Upper lobe of left lung (tissue), 6 donors: ENCODE measurements around the gene USP1. TPM values are rescaled to one million over a fixed set of nuclear protein-coding genes. Genes with fewer than 3 reads are reported as not detected.
A peak's percentile ranks its signal among the peaks of the same experiment; 100 is the strongest.

ENCODE experiments used
- ATAC-seq, 2 donors: fragments of 200-7000 bp; cut with Tn5 transposase; one replicate each; pipeline ENCODE4 v1.9.1; 2022; ENCODE audit warnings: mild to moderate bottlenecking in 2 of 2, moderate library complexity in 2 of 2; ENCODE audit not compliant: low FRiP score in 2 of 2
- DNase-seq, 2 donors: peaks; one replicate each; pipeline ENCODE4 v3.0.0-alpha.2; 2019 to 2020
- H3K27ac ChIP-seq, 4 donors: fragments of 200-600 bp; sonication (generic); one replicate each; pipeline ENCODE4 v1.5.1; 2016 to 2019
- H3K27me3 ChIP-seq, 4 donors: fragments of 200-600 bp; sonication (generic); one replicate each; pipeline ENCODE4 v1.5.1; 2017 to 2019
- H3K36me3 ChIP-seq, 4 donors: fragments of 200-600 bp; sonication (generic); one replicate each; pipeline ENCODE4 v1.5.1; 2016 to 2019
- H3K4me1 ChIP-seq, 4 donors: fragments of 200-600 bp; sonication (generic); one replicate each; pipeline ENCODE4 v1.5.1; 2018 to 2019
- H3K4me3 ChIP-seq, 4 donors: fragments of 200-600 bp; sonication (generic); one replicate each; pipeline ENCODE4 v1.5.1; 2017 to 2019; ENCODE audit warnings: mild to moderate bottlenecking in 2 of 4, moderate library complexity in 1 of 4
- H3K9me3 ChIP-seq, 4 donors: fragments of 200-600 bp; sonication (generic); one replicate each; pipeline ENCODE4 v1.5.1; 2018 to 2019
- EP300 ChIP-seq, 4 donors: sonication (generic); formaldehyde crosslinking; IDR thresholded peaks; one replicate each; pipeline ENCODE4 v1.5.1; 2017; ENCODE audit warnings: antibody characterized with exemption in 4 of 4, control low read depth in 2 of 4
- POLR2A ChIP-seq, 4 donors: fragments of 450-650 bp; IDR thresholded peaks; one replicate each; pipeline ENCODE4 v1.5.1; 2016 to 2017; ENCODE audit warnings: antibody characterized with exemption in 4 of 4, mild to moderate bottlenecking in 2 of 4
- POLR2AphosphoS5 ChIP-seq, 2 donors: sonication (generic); formaldehyde crosslinking; IDR thresholded peaks; one replicate each; pipeline ENCODE4 v1.5.1; 2017; ENCODE audit warnings: antibody characterized with exemption in 2 of 2
- WGBS, 2 donors: methylation state at CpG; one replicate each; pipeline ENCODE4 v1.1.5; 2017 to 2018; 5-methylcytosine and 5-hydroxymethylcytosine counted together
- total RNA-seq, 6 donors: library from RNA; depleted of rRNA in 4 of 6; stranded (reverse); fragments of >200 nt in 4 of 6; gene quantifications; one replicate each; pipeline versions ENCODE4 v1.1.0 to v1.2.1, GENCODE V29; 2016 to 2021
- TF ChIP-seq, protein P1 (sequence below), 6 experiments: fragments of 450-650 bp in 4 of 6; fragments of 200-600 bp in 2 of 6; sonication (generic) in 2 of 6; IDR thresholded peaks; one replicate each; pipeline ENCODE4 v1.5.1; 2016 to 2019; ENCODE audit warnings: antibody characterized with exemption in 6 of 6
- donor health status: DM: no; HTN: no; CAD: no; lungs with moderate emphysema.
- donor health status: DM: no; HTN: yes; CAD: no; lungs with severe emphysema.

Gene USP1
- total RNA-seq, 6 donors from 2014 or later: 9.8 to 36.2 (median 20.0) TPM

DNA sequence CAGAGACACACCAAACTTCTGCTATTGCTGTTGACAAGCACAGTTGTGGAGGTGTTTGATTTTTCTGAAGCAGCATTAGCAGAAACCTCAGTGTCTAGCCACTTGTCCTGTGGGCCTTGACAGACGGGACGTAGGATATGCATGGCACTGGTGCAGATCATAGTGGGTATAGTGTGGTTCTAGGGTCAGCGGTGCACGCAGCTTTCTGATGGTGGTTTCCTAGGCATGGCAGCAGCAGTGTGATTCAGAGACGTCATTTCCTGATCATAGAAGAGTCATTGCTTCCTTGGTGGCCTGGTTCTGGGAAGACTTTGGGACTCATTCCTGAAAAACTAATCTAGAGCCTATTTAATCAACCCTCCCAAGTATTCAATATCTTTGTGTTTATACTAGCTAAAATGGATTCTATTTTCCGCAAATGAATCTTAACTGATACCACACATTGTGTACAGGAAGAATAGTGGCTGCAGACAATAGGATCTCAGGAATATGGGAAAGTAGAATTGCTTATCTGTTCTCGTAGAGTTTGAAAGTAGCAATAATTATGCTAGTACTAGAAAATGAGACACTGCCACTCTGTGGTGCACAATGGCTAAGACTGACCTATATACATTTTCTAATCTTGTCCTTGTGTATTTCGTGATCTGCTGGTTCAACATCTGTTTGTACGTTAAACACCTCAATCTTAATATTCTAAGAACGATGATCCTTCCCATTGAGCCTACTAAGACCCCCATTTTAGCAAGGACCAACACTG lies 2.8 kb upstream of the USP1 start:
- Histone ChIP-seq H3K4me3 (no peak overlapping the region), H3K27me3 (no peaks in the 10 kb centered on the region), H3K27ac (no peak overlapping the region), H3K36me3 (no peaks in the 10 kb centered on the region), H3K9me3 (no peaks in the 10 kb centered on the region), H3K4me1 (peaks cover 12 to 19% (median 18%) of the 10 kb centered on the region in 4 donors)
- DNase-seq (no peak), ATAC-seq (no peak)
- TF ChIP-seq EP300 (IDR thresholded peaks at IDR 0.05) (no peak), POLR2AphosphoS5 (IDR thresholded peaks at IDR 0.05) (no peak), POLR2A (IDR thresholded peaks at IDR 0.05) (no peak)
- TF ChIP-seq, protein P1, sequence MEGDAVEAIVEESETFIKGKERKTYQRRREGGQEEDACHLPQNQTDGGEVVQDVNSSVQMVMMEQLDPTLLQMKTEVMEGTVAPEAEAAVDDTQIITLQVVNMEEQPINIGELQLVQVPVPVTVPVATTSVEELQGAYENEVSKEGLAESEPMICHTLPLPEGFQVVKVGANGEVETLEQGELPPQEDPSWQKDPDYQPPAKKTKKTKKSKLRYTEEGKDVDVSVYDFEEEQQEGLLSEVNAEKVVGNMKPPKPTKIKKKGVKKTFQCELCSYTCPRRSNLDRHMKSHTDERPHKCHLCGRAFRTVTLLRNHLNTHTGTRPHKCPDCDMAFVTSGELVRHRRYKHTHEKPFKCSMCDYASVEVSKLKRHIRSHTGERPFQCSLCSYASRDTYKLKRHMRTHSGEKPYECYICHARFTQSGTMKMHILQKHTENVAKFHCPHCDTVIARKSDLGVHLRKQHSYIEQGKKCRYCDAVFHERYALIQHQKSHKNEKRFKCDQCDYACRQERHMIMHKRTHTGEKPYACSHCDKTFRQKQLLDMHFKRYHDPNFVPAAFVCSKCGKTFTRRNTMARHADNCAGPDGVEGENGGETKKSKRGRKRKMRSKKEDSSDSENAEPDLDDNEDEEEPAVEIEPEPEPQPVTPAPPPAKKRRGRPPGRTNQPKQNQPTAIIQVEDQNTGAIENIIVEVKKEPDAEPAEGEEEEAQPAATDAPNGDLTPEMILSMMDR (IDR thresholded peaks at IDR 0.05): no peak
- 80 to 82% methylated on average over 10 of the region's 10 CpGs for WGBS, 2 donors

DNA sequence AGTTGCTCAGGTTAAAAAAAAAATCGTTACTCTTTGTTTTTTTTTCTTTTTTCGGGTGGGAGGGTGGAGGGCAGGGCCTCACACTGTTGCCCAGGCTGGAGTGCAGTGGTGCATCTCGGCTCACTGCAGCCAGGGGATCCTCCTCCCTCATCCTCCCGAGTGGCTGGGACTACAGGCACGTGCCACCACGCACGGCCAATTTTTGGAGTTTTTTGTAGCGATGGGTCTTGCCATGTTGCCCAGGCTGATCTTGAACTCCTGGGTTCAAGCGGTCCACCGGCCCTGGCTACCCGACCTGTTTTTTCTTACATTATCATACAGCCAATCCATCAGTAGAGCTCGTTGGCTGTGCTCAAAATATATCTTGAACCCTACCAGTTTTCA lies 2.2 kb upstream of the USP1 start:
- 93 to 94% methylated on average over 12 of the region's 12 CpGs for WGBS, 2 donors
- DNase-seq: no peak
- Histone ChIP-seq H3K36me3 (no peaks in the 10 kb centered on the region), H3K27ac (no peak overlapping the region), H3K9me3 (no peaks in the 10 kb centered on the region), H3K4me3 (no peak overlapping the region), H3K4me1 (peaks cover 16 to 25% (median 22%) of the 10 kb centered on the region in 4 donors), H3K27me3 (no peaks in the 10 kb centered on the region)
- TF ChIP-seq EP300 (IDR thresholded peaks at IDR 0.05) (no peak), POLR2AphosphoS5 (IDR thresholded peaks at IDR 0.05) (no peak), POLR2A (IDR thresholded peaks at IDR 0.05) (no peak)
- TF ChIP-seq, protein P1 (IDR thresholded peaks at IDR 0.05): no peak
- no peak for ATAC-seq

DNA sequence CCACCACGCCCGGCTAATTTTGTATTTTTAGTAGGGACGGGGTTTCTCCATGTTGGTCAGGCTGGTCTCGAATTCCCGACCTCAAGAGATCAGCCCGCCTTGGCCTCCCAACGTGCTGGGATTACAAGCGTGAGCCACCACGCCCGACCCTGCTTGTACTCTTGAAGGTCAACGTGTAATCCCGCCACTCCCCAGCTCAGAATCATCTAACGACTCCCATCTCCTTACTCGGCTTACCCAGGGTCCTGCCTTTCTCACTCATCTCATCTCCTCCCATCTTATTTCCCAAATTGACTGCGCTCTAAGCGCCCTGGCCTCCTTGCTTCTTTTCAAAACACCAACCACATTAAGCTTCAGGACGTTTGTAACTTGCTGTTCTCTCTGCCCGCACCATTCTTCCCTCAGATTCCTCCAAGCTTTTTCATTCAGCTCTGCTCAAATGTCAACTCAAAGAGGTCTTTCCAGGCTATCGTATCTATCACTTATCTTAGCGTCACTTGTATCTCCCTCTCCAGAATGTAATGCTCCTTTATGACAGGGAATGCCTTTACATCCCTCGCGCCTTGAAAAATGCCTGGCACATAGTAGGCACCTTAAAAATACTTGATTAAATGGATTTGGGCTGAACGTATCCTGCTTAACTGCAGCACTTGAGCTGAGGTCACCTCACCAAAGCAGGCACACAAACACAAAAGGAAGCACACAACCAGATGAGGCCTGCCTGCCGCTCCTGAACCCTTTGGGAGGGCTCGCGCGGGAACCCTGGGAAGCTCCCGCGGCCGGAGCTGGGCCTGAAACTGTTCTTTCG lies 1.4 kb upstream of the USP1 start:
- Histone ChIP-seq H3K4me1 (peaks cover 22 to 33% (median 29%) of the 10 kb centered on the region in 4 donors), H3K9me3 (no peaks in the 10 kb centered on the region), H3K4me3 (peak overlapping the region; percentile 27 to 98 (median 92)), H3K36me3 (no peaks in the 10 kb centered on the region), H3K27me3 (no peaks in the 10 kb centered on the region), H3K27ac (peak overlapping the region; percentile 98 to 100 (median 98))
- WGBS, 2 donors: 52 to 58% methylated on average over 27 to 31 of the region's 31 CpGs
- no peak for TF ChIP-seq POLR2AphosphoS5 (IDR thresholded peaks at IDR 0.05)
- TF ChIP-seq POLR2A (IDR thresholded peaks at IDR 0.05): no peak
- TF ChIP-seq EP300 (IDR thresholded peaks at IDR 0.05): no peak
- TF ChIP-seq, protein P1 (IDR thresholded peaks at IDR 0.05): no peak
- ATAC-seq (peak; percentile 7 to 42), DNase-seq (no peak)

DNA sequence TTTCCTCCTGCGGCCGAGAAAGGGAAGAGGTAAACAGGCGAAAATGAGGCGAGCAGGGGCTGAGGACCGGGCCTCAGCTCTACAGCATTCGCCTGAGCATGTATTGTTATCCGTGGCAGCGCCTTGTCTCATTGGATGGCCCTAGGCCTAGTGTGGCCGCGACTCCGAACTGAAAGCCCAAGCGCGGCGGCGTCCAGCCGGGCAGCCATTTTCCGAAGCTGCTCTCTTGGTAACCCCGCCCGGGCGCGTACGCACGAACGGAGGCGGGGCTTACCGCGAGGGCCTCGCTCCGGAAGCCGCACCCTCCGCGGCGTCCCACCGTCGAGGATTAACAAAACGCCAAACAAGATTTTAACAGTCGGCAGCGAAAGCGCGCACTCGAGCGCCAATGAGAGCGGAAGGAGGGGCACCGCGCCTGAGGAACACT lies 797 bp upstream of the USP1 start:
- H3K4me3 ChIP-seq: peak overlapping the region; percentile 27 to 98 (median 92)
- H3K27ac ChIP-seq: peak overlapping the region; percentile 98 to 100 (median 98)
- H3K27me3 ChIP-seq: no peaks in the 10 kb centered on the region
- DNase-seq (peak; percentile 97 to 98), ATAC-seq (peak; percentile 94 to 96)
- H3K36me3 ChIP-seq: no peaks in the 10 kb centered on the region
- H3K4me1 ChIP-seq: peaks cover 25 to 37% (median 29%) of the 10 kb centered on the region in 4 donors
- TF ChIP-seq POLR2AphosphoS5 (IDR thresholded peaks at IDR 0.05): peak; percentile 92 to 97
- TF ChIP-seq EP300 (IDR thresholded peaks at IDR 0.05): peak in 1 of 4 donors; percentile 38
- TF ChIP-seq, protein P1 (IDR thresholded peaks at IDR 0.05): peak in 1 of 6 experiments; percentile 19
- TF ChIP-seq POLR2A (IDR thresholded peaks at IDR 0.05): peak in 3 of 4 donors; percentile 84 to 98 (median 98)
- no peaks in the 10 kb centered on the region for H3K9me3 ChIP-seq
- WGBS, 2 donors: 0 to 1% methylated on average over 26 to 34 of the region's 45 CpGs
